Upper lobe of left lung (tissue), 4 donors: ENCODE results near the gene STAC.

ENCODE experiments used
- CTCF ChIP-seq, 6 experiments: fragments of 450-650 bp in 4 of 6; fragments of 200-600 bp in 2 of 6; sonication (generic) in 2 of 6; IDR thresholded peaks; one replicate each; pipeline ENCODE4 v1.5.1; 2016 to 2019; ENCODE audit warnings: antibody characterized with exemption in 6 of 6
- EP300 ChIP-seq, 4 donors: sonication (generic); formaldehyde crosslinking; IDR thresholded peaks; one replicate each; pipeline ENCODE4 v1.5.1; 2017; ENCODE audit warnings: antibody characterized with exemption in 4 of 4, control low read depth in 2 of 4
- POLR2A ChIP-seq, 4 donors: fragments of 450-650 bp; IDR thresholded peaks; one replicate each; pipeline ENCODE4 v1.5.1; 2016 to 2017; ENCODE audit warnings: antibody characterized with exemption in 4 of 4, mild to moderate bottlenecking in 2 of 4

GRCh38 chr3:36596419-36596818 is 216.1 kb downstream of the STAC start:
- no peak for TF ChIP-seq CTCF (IDR thresholded peaks at IDR 0.05)
- TF ChIP-seq POLR2A (IDR thresholded peaks at IDR 0.05), result no peak
- no peak for TF ChIP-seq EP300 (IDR thresholded peaks at IDR 0.05)
